Astrocyte of the cerebellum (primary cell): ENCODE data around the gene GNPTAB.

Experiments used
- DNase-seq: peaks from one replicate; pipeline ENCODE4 v3.0.0-alpha.2; 2011; ENCODE audit warnings: low read depth
- H3K4me3 ChIP-seq: 2 replicates; pipeline ENCODE4 v1.5.1; 2011; ENCODE audit warnings: mild to moderate bottlenecking, low read depth, low read length, moderate library complexity
- CTCF ChIP-seq: IDR thresholded peaks from 2 replicates; pipeline ENCODE4 v1.5.1; 2012; ENCODE audit warnings: low read length, low read depth, moderate library complexity, mild to moderate bottlenecking; ENCODE audit errors: missing control alignments
- in situ Hi-C: cut with HindIII; loops from 2 replicates; pipeline ENCODE4 v1.10.0; 2017; ENCODE audit warnings: low sequenced_read_pairs

The GNPTAB gene

GRCh38 chr12:101783838-101784237 is 46.9 kb downstream of the GNPTAB start:
- no peak for TF ChIP-seq CTCF
- no peak for DNase-seq
- H3K4me3 ChIP-seq, result no peak overlapping the region
- in situ Hi-C loops, result no loop called here

DNA sequence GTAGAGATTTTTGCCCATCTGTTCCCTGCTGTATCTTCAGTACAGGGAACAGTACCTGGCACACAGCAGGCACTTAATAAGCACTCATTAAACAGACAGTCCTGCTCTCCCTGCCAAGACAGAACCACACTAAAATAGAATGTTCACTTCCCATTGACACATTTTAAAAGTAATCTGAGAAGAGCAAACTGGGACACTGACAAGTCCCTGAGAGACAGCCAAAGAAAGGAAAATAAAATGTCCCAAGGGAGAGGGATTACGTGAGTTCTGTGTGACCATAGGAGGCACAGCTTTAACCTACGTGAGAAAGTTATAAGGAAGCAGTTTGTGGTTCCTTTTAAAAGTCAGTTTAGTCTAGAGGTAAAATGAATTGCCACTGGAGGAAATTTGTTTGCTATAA is 47.6 kb downstream of the GNPTAB start:
- in situ Hi-C loops, result no loop called here
- no peak overlapping the region for H3K4me3 ChIP-seq
- no peak for DNase-seq
- no peak for TF ChIP-seq CTCF

DNA sequence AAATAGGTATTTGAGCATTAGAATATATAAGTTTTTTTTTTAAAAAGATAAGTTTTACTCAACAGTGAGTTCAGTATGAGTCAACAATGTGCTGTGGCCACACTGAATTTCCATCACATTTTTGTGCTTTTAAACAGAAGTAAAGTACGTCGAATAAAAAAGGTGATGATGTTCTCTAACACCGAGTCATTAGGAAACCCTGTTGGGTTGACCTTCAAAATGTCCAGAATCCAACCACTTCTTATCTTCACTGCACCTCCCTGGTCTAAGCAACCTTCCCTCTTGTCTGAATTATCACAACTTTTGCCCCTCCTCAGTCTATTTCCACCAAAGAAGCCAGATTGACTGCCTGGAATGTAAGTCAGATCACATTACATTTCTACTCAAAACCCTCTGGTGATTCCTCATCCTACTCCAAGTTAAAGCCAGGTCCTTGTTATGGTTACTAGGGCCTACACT is 48.5 kb downstream of the GNPTAB start:
- no peak overlapping the region for H3K4me3 ChIP-seq
- DNase-seq, result no peak
- no peak for TF ChIP-seq CTCF
- in situ Hi-C loops, result no loop called here

GRCh38 chr12:101781834-101782233 is 48.9 kb downstream of the GNPTAB start:
- DNase-seq, result no peak
- in situ Hi-C loops, result no loop called here
- H3K4me3 ChIP-seq, result no peak overlapping the region
- TF ChIP-seq CTCF, result no peak

DNA sequence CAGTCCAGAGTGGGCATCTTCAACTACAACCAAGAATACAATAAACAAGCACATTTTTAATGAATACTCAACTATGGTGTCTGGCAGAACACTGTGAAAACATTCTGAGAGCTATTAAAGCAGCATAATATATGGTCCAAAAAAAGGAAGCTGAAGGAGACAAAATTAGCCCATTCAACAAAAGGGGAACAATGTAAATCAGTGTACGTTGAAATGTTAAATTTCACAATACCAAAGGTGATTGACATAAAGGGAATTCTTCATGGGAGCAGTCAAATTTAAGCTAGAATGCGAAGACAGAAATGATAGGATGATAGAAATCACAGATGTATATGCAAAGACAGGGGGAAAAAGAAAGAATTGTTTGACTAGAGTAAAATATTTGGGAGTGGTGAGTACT is 50.2 kb downstream of the GNPTAB start:
- in situ Hi-C loops, result no loop called here
- DNase-seq, result no peak
- no peak for TF ChIP-seq CTCF
- no peak overlapping the region for H3K4me3 ChIP-seq

GRCh38 chr12:101779626-101780025 is 51.1 kb downstream of the GNPTAB start:
- DNase-seq, result no peak
- H3K4me3 ChIP-seq, result no peak overlapping the region
- in situ Hi-C loops, result no loop called here
- TF ChIP-seq CTCF, result no peak

DNA sequence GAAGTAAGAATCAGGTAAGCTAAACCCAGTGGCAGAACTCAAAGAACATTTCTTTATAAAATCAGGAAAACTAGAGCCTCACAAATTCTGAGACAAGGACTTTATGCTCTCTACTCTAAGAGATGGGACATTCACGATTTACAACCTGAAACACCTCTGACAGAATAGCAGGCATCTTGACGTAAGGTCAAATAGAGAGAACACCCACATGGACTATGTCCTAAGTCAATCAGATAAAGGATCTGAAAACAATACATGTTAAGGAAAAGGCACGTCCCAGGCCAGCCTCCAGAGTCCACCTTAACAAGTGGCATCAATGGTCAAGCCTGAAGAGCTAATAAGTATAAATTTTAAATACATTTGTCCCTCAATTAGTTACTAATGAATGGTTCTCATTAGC is 51.6 kb downstream of the GNPTAB start:
- TF ChIP-seq CTCF, result no peak
- DNase-seq, result no peak
- in situ Hi-C loops, result no loop called here
- H3K4me3 ChIP-seq, result no peak overlapping the region
